ENCODE results near the gene SCNN1A.

GRCh38 chr12:6302621-6303020 lies 72.7 kb downstream of the SCNN1A start:
- TF ChIP-seq YY1 (IDR thresholded peaks at IDR 0.05; ENCODE audit: insufficient read depth, insufficient read length), result no peak
- no peak for TF ChIP-seq ZNF274 (IDR thresholded peaks at IDR 0.05; ENCODE audit: low read depth, low read length)

All from NT2/D1 (cell line).